ENCODE results near the gene SPECC1.

SPECC1 gene

GRCh38 chr17:20270369-20270768 is 261.2 kb downstream of the SPECC1 start:
- DNase-seq (ENCODE audit: low read depth in 2 of 2): no peak

- no peak for DNase-seq (ENCODE audit: low read depth in 2 of 2)
Observed at GRCh38 chr17:20271011-20271610, 262.0 kb downstream of the SPECC1 start.

- no peak for DNase-seq (ENCODE audit: low read depth in 2 of 2)
Observed at GRCh38 chr17:20273741-20274500, 264.8 kb downstream of the SPECC1 start.

- no peak for DNase-seq (ENCODE audit: low read depth in 2 of 2)
Observed at GRCh38 chr17:20275653-20276052, 266.5 kb downstream of the SPECC1 start.

- DNase-seq (ENCODE audit: low read depth in 2 of 2): no peak
Observed at GRCh38 chr17:20276421-20276820, 267.3 kb downstream of the SPECC1 start.

- DNase-seq (ENCODE audit: low read depth in 2 of 2): no peak
Observed at GRCh38 chr17:20278805-20279204, 269.6 kb downstream of the SPECC1 start.

- DNase-seq (ENCODE audit: low read depth in 2 of 2): no peak
Observed at GRCh38 chr17:20279631-20280030, 270.5 kb downstream of the SPECC1 start.

- no peak for DNase-seq (ENCODE audit: low read depth in 2 of 2)
Observed at GRCh38 chr17:20280051-20280450, 270.9 kb downstream of the SPECC1 start.

GRCh38 chr17:20280851-20281250 is 271.7 kb downstream of the SPECC1 start:
- no peak for DNase-seq (ENCODE audit: low read depth in 2 of 2)

GRCh38 chr17:20281860-20282259 is 272.7 kb downstream of the SPECC1 start:
- no peak for DNase-seq (ENCODE audit: low read depth in 2 of 2)

GRCh38 chr17:20282526-20283308 is 273.6 kb downstream of the SPECC1 start:
- DNase-seq (ENCODE audit: low read depth in 2 of 2): no peak

GRCh38 chr17:20284022-20284421 is 274.9 kb downstream of the SPECC1 start:
- DNase-seq (ENCODE audit: low read depth in 2 of 2): no peak

GRCh38 chr17:20284570-20285295 is 275.6 kb downstream of the SPECC1 start:
- DNase-seq (ENCODE audit: low read depth in 2 of 2): no peak

GRCh38 chr17:20289984-20290383 is 280.8 kb downstream of the SPECC1 start:
- no peak for DNase-seq (ENCODE audit: low read depth in 2 of 2)

GRCh38 chr17:20291853-20292252 is 282.7 kb downstream of the SPECC1 start:
- DNase-seq (ENCODE audit: low read depth in 2 of 2): no peak

GRCh38 chr17:20293501-20293900 is 284.3 kb downstream of the SPECC1 start:
- DNase-seq (ENCODE audit: low read depth in 2 of 2): no peak

GRCh38 chr17:20294120-20294519 is 285.0 kb downstream of the SPECC1 start:
- no peak for DNase-seq (ENCODE audit: low read depth in 2 of 2)

GRCh38 chr17:20299013-20299412 is 289.9 kb downstream of the SPECC1 start:
- no peak for DNase-seq (ENCODE audit: low read depth in 2 of 2)

GRCh38 chr17:20300436-20300934 is 291.3 kb downstream of the SPECC1 start:
- DNase-seq (ENCODE audit: low read depth in 2 of 2): no peak

- DNase-seq (ENCODE audit: low read depth in 2 of 2): no peak
Observed at GRCh38 chr17:20302246-20302917, 293.2 kb downstream of the SPECC1 start.

- no peak for DNase-seq (ENCODE audit: low read depth in 2 of 2)
Observed at GRCh38 chr17:20304961-20305360, 295.8 kb downstream of the SPECC1 start.

Data from stimulated activated CD4-positive, alpha-beta T cell treated with anti-CD3 and anti-CD28 coated beads, Interleukin-4, amount 100 ng/mL, for 48 hours (primary cell).